Tibial nerve (tissue), 4 donors: ENCODE results near the gene PPFIA2. TPM values are rescaled to one million over a fixed set of nuclear protein-coding genes. Genes with fewer than 3 reads are reported as not detected.

Experiments
- DNase-seq, 2 donors: peaks; one replicate each; pipeline ENCODE4 v3.0.0-alpha.2; 2019; ENCODE audit warnings: low spot score in 2 of 2
- H3K27ac ChIP-seq, 4 donors: fragments of 200-600 bp; sonication (generic) in 3 of 4; one replicate each; pipeline ENCODE4 v1.5.1; 2017 to 2019; ENCODE audit warnings: mild to moderate bottlenecking in 1 of 4
- H3K27me3 ChIP-seq, 2 donors: fragments of 200-600 bp; sonication (generic) in 1 of 2; one replicate each; pipeline versions ENCODE4 v1.5.1 to v1.6.0; 2017 to 2019
- H3K36me3 ChIP-seq, 3 donors: fragments of 200-600 bp; sonication (generic); one replicate each; pipeline ENCODE4 v1.5.1; 2018 to 2019
- H3K4me1 ChIP-seq, 4 donors: fragments of 200-600 bp; sonication (generic) in 3 of 4; one replicate each; pipeline ENCODE4 v1.5.1; 2017 to 2019
- H3K4me3 ChIP-seq, 4 donors: fragments of 200-600 bp; sonication (generic) in 3 of 4; one replicate each; pipeline ENCODE4 v1.5.1; 2017 to 2019; ENCODE audit warnings: mild to moderate bottlenecking in 1 of 4, moderate library complexity in 1 of 4
- H3K9me3 ChIP-seq, 4 donors: fragments of 200-600 bp; sonication (generic) in 3 of 4; one replicate each; pipeline ENCODE4 v1.5.1; 2017 to 2019
- EP300 ChIP-seq, 2 donors: sonication (generic); formaldehyde crosslinking; IDR thresholded peaks; one replicate each; pipeline ENCODE4 v1.6.1; 2017; ENCODE audit warnings: antibody characterized with exemption in 2 of 2, mild to moderate bottlenecking in 1 of 2
- POLR2A ChIP-seq, 2 donors: fragments of 450-650 bp; IDR thresholded peaks; one replicate each; pipeline ENCODE4 v1.6.1; 2017; ENCODE audit warnings: antibody characterized with exemption in 2 of 2, mild to moderate bottlenecking in 2 of 2, moderate library complexity in 2 of 2
- WGBS, 2 donors: methylation state at CpG; one replicate each; pipeline ENCODE4 v1.1.5; 2018; 5-methylcytosine and 5-hydroxymethylcytosine counted together
- total RNA-seq, 4 donors: library from RNA; depleted of rRNA; stranded (reverse); fragments of >200 nt; gene quantifications; one replicate each; pipeline ENCODE4 v1.1.0, GENCODE V29; 2016
- TF ChIP-seq, protein P1 (sequence below), 5 experiments: fragments of 200-600 bp in 3 of 5; fragments of 450-650 bp in 2 of 5; sonication (generic) in 3 of 5; IDR thresholded peaks; one replicate each; pipeline ENCODE4 v1.5.1; 2016 to 2019; ENCODE audit warnings: antibody characterized with exemption in 5 of 5, mild to moderate bottlenecking in 3 of 5, moderate library complexity in 2 of 5

Gene PPFIA2
- total RNA-seq, 4 donors from 2014 or later, result 5.5 to 20.3 (median 13.2) TPM

- Histone ChIP-seq H3K36me3 (no peaks in the 10 kb centered on the region), H3K4me3 (no peak overlapping the region), H3K9me3 (no peaks in the 10 kb centered on the region), H3K27me3 (no peaks in the 10 kb centered on the region), H3K27ac (no peak overlapping the region), H3K4me1 (no peaks in the 10 kb centered on the region)
- TF ChIP-seq POLR2A (IDR thresholded peaks at IDR 0.05), result no peak
- TF ChIP-seq, protein P1, sequence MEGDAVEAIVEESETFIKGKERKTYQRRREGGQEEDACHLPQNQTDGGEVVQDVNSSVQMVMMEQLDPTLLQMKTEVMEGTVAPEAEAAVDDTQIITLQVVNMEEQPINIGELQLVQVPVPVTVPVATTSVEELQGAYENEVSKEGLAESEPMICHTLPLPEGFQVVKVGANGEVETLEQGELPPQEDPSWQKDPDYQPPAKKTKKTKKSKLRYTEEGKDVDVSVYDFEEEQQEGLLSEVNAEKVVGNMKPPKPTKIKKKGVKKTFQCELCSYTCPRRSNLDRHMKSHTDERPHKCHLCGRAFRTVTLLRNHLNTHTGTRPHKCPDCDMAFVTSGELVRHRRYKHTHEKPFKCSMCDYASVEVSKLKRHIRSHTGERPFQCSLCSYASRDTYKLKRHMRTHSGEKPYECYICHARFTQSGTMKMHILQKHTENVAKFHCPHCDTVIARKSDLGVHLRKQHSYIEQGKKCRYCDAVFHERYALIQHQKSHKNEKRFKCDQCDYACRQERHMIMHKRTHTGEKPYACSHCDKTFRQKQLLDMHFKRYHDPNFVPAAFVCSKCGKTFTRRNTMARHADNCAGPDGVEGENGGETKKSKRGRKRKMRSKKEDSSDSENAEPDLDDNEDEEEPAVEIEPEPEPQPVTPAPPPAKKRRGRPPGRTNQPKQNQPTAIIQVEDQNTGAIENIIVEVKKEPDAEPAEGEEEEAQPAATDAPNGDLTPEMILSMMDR (IDR thresholded peaks at IDR 0.05), result no peak
- no peak for TF ChIP-seq EP300 (IDR thresholded peaks at IDR 0.05)
- no peak for DNase-seq
- 94 to 100% methylated on average over 1 of the region's 1 CpG for WGBS, 2 donors
Observed at GRCh38 chr12:81403348-81403747, 355.8 kb downstream of the PPFIA2 start.

GRCh38 chr12:81401241-81401640, 357.9 kb downstream of the PPFIA2 start:
- no peaks in the 10 kb centered on the region for H3K4me1 ChIP-seq
- TF ChIP-seq, protein P1 (IDR thresholded peaks at IDR 0.05), result no peak
- TF ChIP-seq EP300 (IDR thresholded peaks at IDR 0.05), result no peak
- no peaks in the 10 kb centered on the region for H3K36me3 ChIP-seq
- no peak for DNase-seq
- no peak overlapping the region for H3K27ac ChIP-seq
- WGBS, 2 donors, result 62 to 74% methylated on average over 2 of the region's 2 CpGs
- H3K9me3 ChIP-seq, result no peaks in the 10 kb centered on the region
- H3K27me3 ChIP-seq, result no peaks in the 10 kb centered on the region
- H3K4me3 ChIP-seq, result no peak overlapping the region

DNA sequence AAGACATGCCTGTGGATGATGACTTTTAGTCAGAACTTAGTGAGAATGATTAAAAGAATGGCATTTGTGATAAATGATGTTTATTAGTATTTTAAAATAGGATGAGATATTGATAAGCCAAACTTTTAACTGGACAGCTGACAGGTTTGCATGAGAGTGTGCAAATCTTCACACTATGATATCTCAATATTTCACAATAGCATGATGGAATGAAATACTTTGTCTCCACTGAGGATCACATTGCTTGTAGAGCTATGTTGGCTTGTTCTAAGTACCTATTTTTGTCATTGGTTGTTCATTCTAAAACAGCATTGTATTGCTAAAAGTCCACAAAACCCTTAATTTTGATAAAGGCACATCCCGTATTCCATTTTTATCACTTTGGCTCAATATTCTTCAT, 359.1 kb downstream of the PPFIA2 start:
- Histone ChIP-seq H3K27ac (no peak overlapping the region), H3K4me1 (no peaks in the 10 kb centered on the region), H3K4me3 (no peak overlapping the region), H3K9me3 (no peaks in the 10 kb centered on the region), H3K36me3 (no peaks in the 10 kb centered on the region), H3K27me3 (no peaks in the 10 kb centered on the region)
- WGBS, 2 donors, result 94 to 95% methylated on average over 1 of the region's 1 CpG
- TF ChIP-seq, protein P1 (IDR thresholded peaks at IDR 0.05), result no peak
- TF ChIP-seq POLR2A (IDR thresholded peaks at IDR 0.05) (no peak), EP300 (IDR thresholded peaks at IDR 0.05) (no peak)
- DNase-seq, result no peak

DNA sequence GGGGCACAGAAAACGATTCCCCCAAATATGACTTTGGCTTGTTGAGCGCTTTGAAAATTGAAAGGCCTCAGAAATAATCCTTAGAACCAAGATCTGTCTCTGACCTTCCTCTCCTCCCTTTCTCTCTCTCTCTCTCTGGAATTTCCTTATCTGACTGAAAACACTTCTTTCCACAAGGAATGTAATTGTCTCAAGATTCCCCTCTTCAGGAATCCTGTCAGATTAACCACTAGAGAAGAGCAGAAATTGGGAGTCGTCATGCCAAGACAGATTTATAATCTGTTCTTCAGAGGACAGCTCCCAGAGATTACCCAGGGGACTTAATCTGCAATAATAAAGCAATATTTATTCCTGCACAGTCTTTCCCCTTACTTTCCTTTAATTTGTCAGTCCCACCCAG, 363.7 kb downstream of the PPFIA2 start:
- H3K4me3 ChIP-seq, result no peak overlapping the region
- H3K27me3 ChIP-seq, result no peaks in the 10 kb centered on the region
- no peaks in the 10 kb centered on the region for H3K4me1 ChIP-seq
- WGBS, 2 donors, result 72 to 75% methylated on average over 3 of the region's 3 CpGs
- no peak overlapping the region for H3K27ac ChIP-seq
- H3K36me3 ChIP-seq, result no peaks in the 10 kb centered on the region
- TF ChIP-seq, protein P1 (IDR thresholded peaks at IDR 0.05), result no peak
- no peak for TF ChIP-seq POLR2A (IDR thresholded peaks at IDR 0.05)
- TF ChIP-seq EP300 (IDR thresholded peaks at IDR 0.05), result no peak
- DNase-seq, result no peak
- H3K9me3 ChIP-seq, result no peaks in the 10 kb centered on the region

- WGBS, 2 donors, result 90 to 92% methylated on average over 7 of the region's 7 CpGs
Observed at GRCh38 chr12:81389550-81390099, 369.5 kb downstream of the PPFIA2 start.

More at GRCh38 chr12:81389550-81390099, 369.5 kb downstream of the PPFIA2 start:
- H3K36me3 ChIP-seq, result no peaks in the 10 kb centered on the region
- H3K4me3 ChIP-seq, result no peak overlapping the region
- H3K27ac ChIP-seq, result no peak overlapping the region
- no peak for DNase-seq
- H3K9me3 ChIP-seq, result no peaks in the 10 kb centered on the region
- no peaks in the 10 kb centered on the region for H3K27me3 ChIP-seq
- no peaks in the 10 kb centered on the region for H3K4me1 ChIP-seq
- TF ChIP-seq EP300 (IDR thresholded peaks at IDR 0.05) (no peak), POLR2A (IDR thresholded peaks at IDR 0.05) (no peak)
- TF ChIP-seq, protein P1 (IDR thresholded peaks at IDR 0.05), result no peak
